Neuronal stem cell (in vitro differentiated cells): ENCODE results near the gene OR13C9.
"Not testable (repeated sequence)": the region's sequence is repeated elsewhere in the genome, so short reads cannot be mapped to it uniquely, and the experiment has no call there.

Source experiments
- DNase-seq: peaks from one replicate; pipeline ENCODE4 v3.0.0-alpha.2; 2013; ENCODE audit warnings: low spot score
- H2AFZ ChIP-seq: one replicate; pipeline ENCODE4 v1.6.1; 2013; ENCODE audit warnings: mild to moderate bottlenecking, low read length, inconsistent platforms
- H2AK5ac ChIP-seq: 2 replicates; pipeline ENCODE4 v1.6.1; 2013; ENCODE audit warnings: low read depth, mild to moderate bottlenecking, inconsistent platforms, low read length, moderate library complexity, mixed read lengths
- H2BK120ac ChIP-seq: 2 replicates; pipeline ENCODE4 v1.6.1; 2013; ENCODE audit warnings: low read depth, mild to moderate bottlenecking, inconsistent platforms, low read length, moderate library complexity, mixed read lengths
- H2BK12ac ChIP-seq: one replicate; pipeline ENCODE4 v1.6.1; 2013; ENCODE audit warnings: low read length, inconsistent platforms
- H2BK15ac ChIP-seq: 2 replicates; pipeline ENCODE4 v1.6.1; 2013; ENCODE audit warnings: mild to moderate bottlenecking, low read length, inconsistent platforms, mixed read lengths
- H2BK5ac ChIP-seq: one replicate; pipeline ENCODE4 v1.6.1; 2013; ENCODE audit warnings: inconsistent platforms, mild to moderate bottlenecking, low read length, moderate library complexity
- H3K14ac ChIP-seq: one replicate; pipeline ENCODE4 v1.6.1; 2013; ENCODE audit warnings: low read length, inconsistent platforms
- H3K18ac ChIP-seq: 2 replicates; pipeline ENCODE4 v1.6.1; 2013; ENCODE audit warnings: low read length, inconsistent platforms
- H3K23ac ChIP-seq: 2 replicates; pipeline ENCODE4 v1.6.1; 2013; ENCODE audit warnings: low read depth, mild to moderate bottlenecking, mixed read lengths, low read length, inconsistent platforms; ENCODE audit not compliant: poor library complexity
- H3K27ac ChIP-seq: replicated peaks from 3 replicates; pipeline ENCODE4 v1.5.1; 2013; ENCODE audit warnings: low read length, inconsistent platforms
- H3K27me3 ChIP-seq, 3 experiments: 2 replicates each; pipeline ENCODE4 v1.6.1; 2013; ENCODE audit warnings: low read length in 3 of 3, mild to moderate bottlenecking in 2 of 3, inconsistent platforms in 1 of 3, low read depth in 1 of 3, mixed read lengths in 1 of 3, moderate library complexity in 1 of 3; ENCODE audit not compliant: control insufficient read depth in 3 of 3, insufficient read depth in 3 of 3
- H3K36me3 ChIP-seq, 2 donors: replicated peaks in 1 of 2; 2 replicates each; pipeline ENCODE4 v1.6.1; 2013; ENCODE audit warnings: low read length in 2 of 2; ENCODE audit not compliant: control insufficient read depth in 2 of 2, insufficient read depth in 2 of 2
- H3K4ac ChIP-seq: 2 replicates; pipeline ENCODE4 v1.6.1; 2013; ENCODE audit warnings: inconsistent platforms, mild to moderate bottlenecking, low read length, moderate library complexity
- H3K4me1 ChIP-seq, 2 donors: 1 replicate in 1 of 2; 2 replicates in 1 of 2; pipeline ENCODE4 v1.6.1; 2013; ENCODE audit warnings: low read length in 2 of 2, low read depth in 1 of 2; ENCODE audit not compliant: control insufficient read depth in 2 of 2, insufficient read depth in 1 of 2
- H3K4me2 ChIP-seq: one replicate; pipeline ENCODE4 v1.6.1; 2013; ENCODE audit warnings: mild to moderate bottlenecking, low read length, inconsistent platforms; ENCODE audit not compliant: insufficient read depth, poor library complexity, severe bottlenecking
- H3K4me3 ChIP-seq, 2 donors: 2 replicates each; pipeline ENCODE4 v1.5.1; 2013; ENCODE audit warnings: low read length in 2 of 2, mild to moderate bottlenecking in 2 of 2, inconsistent platforms in 1 of 2, moderate library complexity in 1 of 2
- H3K79me1 ChIP-seq: one replicate; pipeline ENCODE4 v1.6.1; 2013; ENCODE audit warnings: low read depth, mild to moderate bottlenecking, inconsistent platforms, low read length, moderate library complexity
- H3K9ac ChIP-seq: one replicate; pipeline ENCODE4 v1.6.1; 2013; ENCODE audit warnings: mild to moderate bottlenecking, low read depth, low read length, inconsistent platforms; ENCODE audit not compliant: poor library complexity
- H3K9me3 ChIP-seq, 2 donors: replicated peaks in 1 of 2; 2 replicates each; pipeline versions ENCODE3 to v1.6.1; 2013; ENCODE audit warnings: low read length in 2 of 2, mild to moderate bottlenecking in 2 of 2, inconsistent platforms in 1 of 2, low read depth in 1 of 2, mixed read lengths in 1 of 2, moderate library complexity in 1 of 2; ENCODE audit not compliant: control insufficient read depth in 2 of 2, insufficient read depth in 1 of 2
- H4K8ac ChIP-seq: one replicate; pipeline ENCODE4 v1.6.1; 2013; ENCODE audit warnings: low read depth, mild to moderate bottlenecking, inconsistent platforms, low read length, moderate library complexity
- H4K91ac ChIP-seq: one replicate; pipeline ENCODE4 v1.6.1; 2013; ENCODE audit warnings: low read length, low read depth, mild to moderate bottlenecking, inconsistent platforms; ENCODE audit not compliant: poor library complexity
- WGBS, 2 donors: extraction: QIAGEN DNeasy Blood & Tissue Kit; methylation state at CpG; one replicate each; pipeline ENCODE4 v1.1.7; 2013; ENCODE audit warnings: missing lambda C conversion rate in 2 of 2, mixed read lengths in 1 of 2; ENCODE audit not compliant: insufficient read length in 2 of 2, insufficient replicate concordance in 1 of 2; ENCODE audit errors: extremely low coverage in 2 of 2; 5-methylcytosine and 5-hydroxymethylcytosine counted together

Gene OR13C9

DNA sequence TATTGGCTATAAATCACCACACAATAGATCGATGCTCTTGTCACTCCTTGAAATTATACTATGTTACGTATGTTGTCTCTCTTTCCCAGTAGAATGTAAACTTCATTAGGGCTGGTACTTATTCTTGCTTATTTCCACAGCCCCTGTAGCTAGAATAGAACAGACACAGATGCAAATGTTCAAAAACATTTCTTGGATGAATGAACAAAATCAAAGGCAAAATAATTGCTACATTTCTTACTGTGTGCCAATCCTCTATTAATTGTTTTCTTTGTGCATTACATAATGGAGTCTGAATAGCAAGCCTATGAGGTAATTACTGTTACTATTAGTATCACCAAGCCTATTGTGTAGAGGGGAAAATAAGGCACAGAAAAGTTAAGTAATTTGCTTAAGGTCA, 11.9 kb downstream of the OR13C9 start:
- Histone ChIP-seq H3K36me3 (no peaks in the 10 kb centered on the region), H2AK5ac (no peak overlapping the region), H2AFZ (no peak overlapping the region), H2BK12ac (no peak overlapping the region), H3K4me2 (no peak overlapping the region), H3K27ac (no peak overlapping the region), H3K79me1 (no peaks in the 10 kb centered on the region), H3K4ac (no peak overlapping the region), H3K27me3 (no peaks in the 10 kb centered on the region), H2BK15ac (no peak overlapping the region), H3K18ac (no peak overlapping the region), H4K91ac (no peak overlapping the region), H3K9me3 (no peaks in the 10 kb centered on the region), H4K8ac (no peak overlapping the region), H2BK5ac (no peak overlapping the region), H3K4me1 (no peaks in the 10 kb centered on the region), H3K9ac (no peak overlapping the region), H2BK120ac (no peak overlapping the region), H3K14ac (no peak overlapping the region), H3K23ac (no peak overlapping the region), H3K4me3 (no peak overlapping the region)
- peak; percentile 12 for DNase-seq
- no CpG with 5 or more reads among the region's 2 CpGs for WGBS, 2 donors

- H3K18ac ChIP-seq, H3K9me3 ChIP-seq, H4K8ac ChIP-seq, H3K27me3 ChIP-seq, H2BK12ac ChIP-seq, H2AFZ ChIP-seq, H3K27ac ChIP-seq, H4K91ac ChIP-seq, H3K79me1 ChIP-seq, H3K4me3 ChIP-seq, H3K4me1 ChIP-seq, H3K23ac ChIP-seq, H3K14ac ChIP-seq, H2AK5ac ChIP-seq, H3K36me3 ChIP-seq, H3K9ac ChIP-seq, H3K4me2 ChIP-seq, H2BK15ac ChIP-seq, H2BK120ac ChIP-seq, DNase-seq, H2BK5ac ChIP-seq, H3K4ac ChIP-seq: not testable (repeated sequence)
- WGBS, 2 donors: no CpG with 5 or more reads among the region's 1 CpG
Observed at GRCh38 chr9:104605527-104605926, 12.5 kb downstream of the OR13C9 start, which contains the start of gene OR13C2. TSS of gene OR13C2 (minus strand) at chr9:104605627. CDS start at chr9:104605627, 0 bp downstream.

GRCh38 chr9:104604801-104605200, 13.2 kb downstream of the OR13C9 start:
- Histone ChIP-seq H3K79me1 (no peaks in the 10 kb centered on the region), H3K27ac (no peak overlapping the region), H3K14ac (no peak overlapping the region), H2BK15ac (no peak overlapping the region), H3K4me1 (no peaks in the 10 kb centered on the region), H2AFZ (no peak overlapping the region), H3K9me3 (no peaks in the 10 kb centered on the region), H3K4ac (no peak overlapping the region), H3K18ac (no peak overlapping the region), H3K36me3 (no peaks in the 10 kb centered on the region), H4K8ac (no peak overlapping the region), H2BK5ac (no peak overlapping the region), H2AK5ac (no peak overlapping the region), H3K4me2 (no peak overlapping the region), H4K91ac (no peak overlapping the region), H3K4me3 (no peak overlapping the region), H3K23ac (no peak overlapping the region), H2BK120ac (no peak overlapping the region), H2BK12ac (no peak overlapping the region), H3K27me3 (no peaks in the 10 kb centered on the region), H3K9ac (no peak overlapping the region)
- WGBS, 2 donors: no CpG with 5 or more reads among the region's 3 CpGs
- no peak for DNase-seq

DNA sequence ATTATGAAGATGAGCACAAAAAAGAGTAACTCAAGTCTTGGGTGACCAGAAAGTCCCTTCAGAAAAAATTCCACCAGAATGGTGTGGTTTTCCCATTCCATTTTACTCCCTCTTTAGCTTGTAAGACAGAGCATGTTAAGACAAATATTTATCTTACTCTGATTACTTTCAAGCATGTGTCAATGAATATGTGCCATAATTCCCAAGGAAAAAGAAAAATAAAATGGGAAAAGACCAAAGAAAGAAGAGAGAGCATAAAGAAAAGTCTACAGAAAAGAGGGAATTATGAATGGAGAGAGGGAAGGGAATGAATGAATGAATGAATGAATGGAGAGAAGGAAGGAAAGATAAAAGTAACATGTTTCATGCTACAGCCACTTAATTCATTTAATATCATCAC, 18.7 kb downstream of the OR13C9 start, which contains the start of gene OR13C5:
Gene OR13C5 (minus strand): TSS at position 101 of the 400 bp plus-strand sequence. CDS start 0 bp downstream, at position 101.
- H3K79me1 ChIP-seq, H3K4me1 ChIP-seq, H3K4ac ChIP-seq, H2AK5ac ChIP-seq, H2BK5ac ChIP-seq, H3K36me3 ChIP-seq, H3K27ac ChIP-seq, H3K9me3 ChIP-seq, H3K14ac ChIP-seq, H2BK12ac ChIP-seq, H3K9ac ChIP-seq, H2BK120ac ChIP-seq, H3K23ac ChIP-seq, H4K8ac ChIP-seq, DNase-seq, H4K91ac ChIP-seq, H3K18ac ChIP-seq, H2AFZ ChIP-seq, H3K27me3 ChIP-seq, H3K4me3 ChIP-seq, H2BK15ac ChIP-seq, H3K4me2 ChIP-seq: not testable (repeated sequence)
